Activated CD8-positive, alpha-beta memory T cell treated with anti-CD3 and anti-CD28 coated beads for 36 hours (primary cell): Measurements from ENCODE around the gene ZBTB38. TPM values are rescaled to one million over a fixed set of nuclear protein-coding genes. Genes with fewer than 3 reads are reported as not detected.

Source experiments
- CTCF ChIA-PET: fragments of 350-600 bp; sonication (Branson Sonifier 250); formaldehyde crosslinking; loops from one replicate; lab custom pipeline; 2021; ENCODE audit warnings: antibody characterized with exemption; lab: Charles Lee
- POLR2A ChIA-PET: fragments of 350-600 bp; sonication (Branson Sonifier 250); formaldehyde crosslinking; loops from one replicate; lab custom pipeline; 2021; ENCODE audit warnings: antibody characterized with exemption; lab: Charles Lee
- total RNA-seq, 2 experiments: library from RNA; stranded (reverse); gene quantifications; one replicate each; pipeline ENCODE4 v1.2.3, GENCODE V29; 2021

Gene ZBTB38
- total RNA-seq, 2 experiments from 2014 or later: 56.6 to 57.0 TPM

GRCh38 chr3:141378556-141378955, 10.3 kb downstream of the ZBTB38 start:
- CTCF ChIA-PET: interaction anchor here (0.5 to 1.6 kb wide), 5 partner anchors 8 to 63 kb away, joined by 3 to 5 read pairs (median 4); partner anchors contain the start of gene ZBTB38
- POLR2A ChIA-PET: interaction anchor here (1.0 to 1.1 kb wide), 2 partner anchors 27 to 34 kb away, joined by 3 to 4 read pairs; no protein-coding TSS in a partner anchor

GRCh38 chr3:141379250-141379966, 11.1 kb downstream of the ZBTB38 start:
- CTCF ChIA-PET: interaction anchor here (0.8 to 1.6 kb wide), 4 partner anchors 9 to 62 kb away, joined by 3 to 5 read pairs (median 4); no protein-coding TSS in a partner anchor
- POLR2A ChIA-PET: interaction anchor here (0.8 to 1.1 kb wide), 3 partner anchors 23 to 33 kb away, joined by 3 to 4 read pairs (median 3); no protein-coding TSS in a partner anchor

- CTCF ChIA-PET: interaction anchor here (1.2 kb wide), 1 partner anchor 74 kb away, joined by 3 read pairs; no protein-coding TSS in a partner anchor
Observed at GRCh38 chr3:141380279-141380678, 12.0 kb downstream of the ZBTB38 start.

GRCh38 chr3:141380987-141381386, 12.7 kb downstream of the ZBTB38 start:
- ChIA-PET CTCF (interaction anchor here (0.8 to 1.2 kb wide), 2 partner anchors 20 to 74 kb away, joined by 3 read pairs; no protein-coding TSS in a partner anchor), POLR2A (interaction anchor here (1.1 kb wide), 1 partner anchor 20 kb away, joined by 3 read pairs; no protein-coding TSS in a partner anchor)

More at GRCh38 chr3:141380279-141380678, 12.0 kb downstream of the ZBTB38 start:
- POLR2A ChIA-PET: interaction anchor here (1.1 kb wide), 1 partner anchor 21 kb away, joined by 3 read pairs; no protein-coding TSS in a partner anchor

- POLR2A ChIA-PET: no interaction called here
Observed at GRCh38 chr3:141382571-141382970, 14.3 kb downstream of the ZBTB38 start.

GRCh38 chr3:141383555-141384129, 15.3 kb downstream of the ZBTB38 start:
- POLR2A ChIA-PET: no interaction called here
- CTCF ChIA-PET: interaction anchor here (0.6 to 1.7 kb wide), 5 partner anchors 10 to 72 kb away, joined by 3 to 9 read pairs (median 4); no protein-coding TSS in a partner anchor

More at GRCh38 chr3:141382571-141382970, 14.3 kb downstream of the ZBTB38 start:
- CTCF ChIA-PET: no interaction called here

- CTCF ChIA-PET: interaction anchor here (1.2 to 1.7 kb wide), 4 partner anchors 10 to 72 kb away, joined by 3 to 9 read pairs (median 4); no protein-coding TSS in a partner anchor
- POLR2A ChIA-PET: no interaction called here
Observed at GRCh38 chr3:141384157-141384556, 15.9 kb downstream of the ZBTB38 start.

GRCh38 chr3:141384575-141384974, 16.3 kb downstream of the ZBTB38 start:
- POLR2A ChIA-PET: no interaction called here
- CTCF ChIA-PET: interaction anchor here (1.1 to 1.7 kb wide), 2 partner anchors 17 to 70 kb away, joined by 4 to 9 read pairs; no protein-coding TSS in a partner anchor

GRCh38 chr3:141385406-141386125, 17.3 kb downstream of the ZBTB38 start:
- POLR2A ChIA-PET: no interaction called here
- CTCF ChIA-PET: interaction anchor here (0.7 to 1.1 kb wide), 5 partner anchors 12 to 57 kb away, joined by 3 to 4 read pairs (median 3); no protein-coding TSS in a partner anchor

GRCh38 chr3:141386126-141386488, 17.8 kb downstream of the ZBTB38 start:
- POLR2A ChIA-PET: no interaction called here
- CTCF ChIA-PET: interaction anchor here (0.9 to 1.1 kb wide), 3 partner anchors 13 to 56 kb away, joined by 3 to 4 read pairs (median 3); no protein-coding TSS in a partner anchor

GRCh38 chr3:141386611-141387111, 18.4 kb downstream of the ZBTB38 start:
- ChIA-PET POLR2A (no interaction called here), CTCF (interaction anchor here (0.9 to 1.1 kb wide), 3 partner anchors 13 to 56 kb away, joined by 3 to 4 read pairs (median 3); no protein-coding TSS in a partner anchor)

GRCh38 chr3:141387516-141387915, 19.2 kb downstream of the ZBTB38 start:
- POLR2A ChIA-PET: no interaction called here
- CTCF ChIA-PET: interaction anchor here (1.6 kb wide), 1 partner anchor 12 kb away, joined by 3 read pairs; no protein-coding TSS in a partner anchor

- CTCF ChIA-PET: interaction anchor here (0.9 to 1.6 kb wide), 4 partner anchors 12 to 67 kb away, joined by 3 to 6 read pairs (median 4); no protein-coding TSS in a partner anchor
Observed at GRCh38 chr3:141388395-141388794, 20.1 kb downstream of the ZBTB38 start.

GRCh38 chr3:141388823-141389621, 20.7 kb downstream of the ZBTB38 start:
- CTCF ChIA-PET: interaction anchor here (0.7 to 1.6 kb wide), 5 partner anchors 13 to 71 kb away, joined by 3 to 6 read pairs (median 4); no protein-coding TSS in a partner anchor
- POLR2A ChIA-PET: interaction anchor here (0.9 kb wide), 1 partner anchor 23 kb away, joined by 4 read pairs; no protein-coding TSS in a partner anchor

More at GRCh38 chr3:141388395-141388794, 20.1 kb downstream of the ZBTB38 start:
- POLR2A ChIA-PET: interaction anchor here (0.9 kb wide), 1 partner anchor 24 kb away, joined by 4 read pairs; no protein-coding TSS in a partner anchor

GRCh38 chr3:141389703-141390102, 21.4 kb downstream of the ZBTB38 start:
- CTCF ChIA-PET: interaction anchor here (0.7 to 1.3 kb wide), 2 partner anchors 71 to 78 kb away, joined by 3 to 5 read pairs; no protein-coding TSS in a partner anchor
- POLR2A ChIA-PET: no interaction called here

- POLR2A ChIA-PET: interaction anchor here (0.7 kb wide), 1 partner anchor 16 kb away, joined by 4 read pairs; no protein-coding TSS in a partner anchor
Observed at GRCh38 chr3:141390747-141391146, 22.4 kb downstream of the ZBTB38 start.

More at GRCh38 chr3:141390747-141391146, 22.4 kb downstream of the ZBTB38 start:
- CTCF ChIA-PET: interaction anchor here (1.3 kb wide), 1 partner anchor 79 kb away, joined by 3 read pairs; no protein-coding TSS in a partner anchor
